ENCODE measurements around the gene GPAM.
"Not testable (repeated sequence)": the region's sequence is repeated elsewhere in the genome, so short reads cannot be mapped to it uniquely, and the experiment has no call there.

GPAM gene

GRCh38 chr10:112122827-112123226 lies 60.7 kb downstream of the GPAM start:
- FAIRE-seq: no peak
- no peak for TF ChIP-seq POLR2A (IDR thresholded peaks at IDR 0.05; ENCODE audit: low read depth, low read length)
- DNase-seq (ENCODE audit: insufficient read length, low spot score): no peak

- no peak for FAIRE-seq
- DNase-seq (ENCODE audit: insufficient read length, low spot score): no peak
These were observed 63.1 kb downstream of the GPAM start for GRCh38 chr10:112120491-112120890.

GRCh38 chr10:112115781-112116385 lies 67.7 kb downstream of the GPAM start:
- DNase-seq (ENCODE audit: insufficient read length, low spot score): peak; percentile 45
- no peak for TF ChIP-seq POLR2A (IDR thresholded peaks at IDR 0.05; ENCODE audit: low read depth, low read length)
- FAIRE-seq: no peak

More at GRCh38 chr10:112120491-112120890, 63.1 kb downstream of the GPAM start:
- no peak for TF ChIP-seq POLR2A (IDR thresholded peaks at IDR 0.05; ENCODE audit: low read depth, low read length)

GRCh38 chr10:112109779-112110178 lies 73.8 kb downstream of the GPAM start:
- DNase-seq (ENCODE audit: insufficient read length, low spot score); FAIRE-seq: not testable (repeated sequence)

All from H54 (cell line).